ENCODE data around the gene ZNF430.
"Not testable (repeated sequence)": the region's sequence is repeated elsewhere in the genome, so short reads cannot be mapped to it uniquely, and the experiment has no call there.

ZNF430 gene

GRCh38 chr19:21020298-21021227, at the start of gene ZNF430:
ZNF430 (plus strand) TSS chr19:21020657; CDS start chr19:21020801, 144 bp downstream.
- peak within 1 kb of the TSS; percentile 95 for H3K4me3 ChIP-seq (ENCODE audit: low read length)
- TF ChIP-seq CTCF (conservative IDR thresholded peaks at IDR 0.05; ENCODE audit: low read length) = no peak
- peak; percentile 90 for DNase-seq (ENCODE audit: low read depth)

DNA sequence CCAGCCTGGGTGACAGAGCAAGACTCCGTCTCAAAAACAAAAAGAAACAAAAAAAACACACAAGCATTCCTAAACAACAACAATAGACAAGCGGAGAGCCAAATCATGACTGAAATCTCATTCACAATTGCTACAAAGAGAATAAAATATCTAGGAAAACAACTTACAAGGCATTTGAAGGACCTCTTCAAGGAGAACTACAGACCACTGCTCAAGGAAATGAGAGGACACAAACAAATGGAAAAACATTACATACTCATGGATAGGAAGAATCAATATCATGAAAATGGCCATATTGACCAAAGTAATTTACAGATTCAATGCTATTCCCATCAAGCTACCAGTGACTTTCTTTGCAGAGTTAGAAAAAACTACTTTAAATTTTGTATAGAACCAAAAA, 27.7 kb upstream of the ZNF430 start:
- DNase-seq (ENCODE audit: low read depth); H3K4me3 ChIP-seq (ENCODE audit: low read length): not testable (repeated sequence)

- peak overlapping the region; percentile 62 for H3K4me3 ChIP-seq (ENCODE audit: low read length)
- DNase-seq (ENCODE audit: low read depth) = peak; percentile 82
- TF ChIP-seq CTCF (conservative IDR thresholded peaks at IDR 0.05; ENCODE audit: low read length) = no peak
Measured at GRCh38 chr19:20999731-21000352, 20.6 kb upstream of the ZNF430 start.

GRCh38 chr19:21021238-21021637, 781 bp downstream of the ZNF430 start:
- DNase-seq (ENCODE audit: low read depth) = not testable (repeated sequence)
- peak; percentile 0; the same call in 1 of the 2 replicates for TF ChIP-seq CTCF (conservative IDR thresholded peaks at IDR 0.05; ENCODE audit: low read length)
- peak overlapping the region; percentile 95 for H3K4me3 ChIP-seq (ENCODE audit: low read length)

DNA sequence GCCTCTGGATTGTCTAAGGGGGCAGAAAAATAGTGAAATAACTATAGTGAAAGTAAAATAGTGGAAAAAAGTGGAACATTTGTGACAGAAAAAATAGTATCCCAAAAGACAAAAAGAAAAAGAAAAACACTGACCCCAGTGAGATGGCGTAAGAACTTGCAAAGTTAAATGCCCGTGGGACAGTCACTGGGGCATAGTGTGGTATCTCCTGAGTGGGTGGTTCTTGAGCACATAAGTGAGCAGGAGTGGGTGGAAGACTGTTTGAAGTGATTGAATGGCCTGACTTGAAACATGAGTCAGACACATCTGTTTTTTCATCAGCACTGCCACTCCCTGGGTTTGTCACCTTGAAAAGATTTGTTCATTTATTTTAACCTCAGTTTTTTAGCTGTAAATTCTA, 2.5 kb downstream of the ZNF430 start:
- no peak overlapping the region for H3K4me3 ChIP-seq (ENCODE audit: low read length)
- DNase-seq (ENCODE audit: low read depth) = peak; percentile 67
- no peak for TF ChIP-seq CTCF (conservative IDR thresholded peaks at IDR 0.05; ENCODE audit: low read length)

GRCh38 chr19:21023901-21024300, 3.4 kb downstream of the ZNF430 start:
- H3K4me3 ChIP-seq (ENCODE audit: low read length) = no peak overlapping the region
- peak; percentile 54 for DNase-seq (ENCODE audit: low read depth)

DNA sequence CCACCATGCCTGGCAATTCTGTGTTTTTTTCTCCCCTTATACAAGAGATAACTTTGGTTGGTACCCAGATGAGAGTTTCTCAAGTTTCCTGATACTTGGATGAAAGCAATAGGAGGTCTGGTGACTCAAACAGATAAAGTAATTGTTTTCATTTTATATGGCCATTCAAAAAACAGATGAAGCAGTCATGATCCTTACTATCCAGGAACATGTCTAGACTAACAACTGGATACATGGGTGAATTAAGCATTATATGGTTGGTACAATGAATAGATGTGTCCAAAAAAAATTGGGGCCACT, 8.5 kb downstream of the ZNF430 start:
- H3K4me3 ChIP-seq (ENCODE audit: low read length) = no peak overlapping the region
- no peak for TF ChIP-seq CTCF (conservative IDR thresholded peaks at IDR 0.05; ENCODE audit: low read length)
- no peak for DNase-seq (ENCODE audit: low read depth)

More at GRCh38 chr19:21023901-21024300, 3.4 kb downstream of the ZNF430 start:
- no peak for TF ChIP-seq CTCF (conservative IDR thresholded peaks at IDR 0.05; ENCODE audit: low read length)

Data from AG10803 (cell line).